GM19468 (cell line): ENCODE results near the gene TRIM24.
"Not testable (repeated sequence)": the region's sequence is repeated elsewhere in the genome, so short reads cannot be mapped to it uniquely, and the experiment has no call there.

Experiments
- ATAC-seq: cut with Tn5 transposase; IDR thresholded peaks from one replicate; pipeline ENCODE4 v1.9.1; 2021; ENCODE audit warnings: mild to moderate bottlenecking, moderate library complexity, moderate number of reproducible peaks; ENCODE audit not compliant: unreplicated experiment; ENCODE audit errors: extremely low read depth

Gene TRIM24

GRCh38 chr7:138459413-138460175 lies 465 bp upstream of the TRIM24 start:
- ATAC-seq = peak; percentile 88

GRCh38 chr7:138460649-138461607 lies 869 bp downstream of the TRIM24 start:
- ATAC-seq = peak; percentile 13

- not testable (repeated sequence) for ATAC-seq
These were observed 3.2 kb downstream of the TRIM24 start for GRCh38 chr7:138463291-138463618.

- no peak for ATAC-seq
These were observed 5.0 kb downstream of the TRIM24 start for GRCh38 chr7:138465046-138465445.

GRCh38 chr7:138466069-138466756 lies 6.2 kb downstream of the TRIM24 start:
- ATAC-seq = peak; percentile 83

GRCh38 chr7:138468244-138469123 lies 8.4 kb downstream of the TRIM24 start:
- no peak for ATAC-seq

GRCh38 chr7:138470391-138471157 lies 10.5 kb downstream of the TRIM24 start:
- ATAC-seq = no peak

GRCh38 chr7:138472292-138473079 lies 12.4 kb downstream of the TRIM24 start:
- no peak for ATAC-seq

- no peak for ATAC-seq
These were observed 15.3 kb downstream of the TRIM24 start for GRCh38 chr7:138475377-138475776.

GRCh38 chr7:138477081-138477578 lies 17.1 kb downstream of the TRIM24 start:
- no peak for ATAC-seq

GRCh38 chr7:138477581-138477980 lies 17.5 kb downstream of the TRIM24 start:
- ATAC-seq = no peak

- peak; percentile 79 for ATAC-seq
These were observed 18.4 kb downstream of the TRIM24 start for GRCh38 chr7:138478499-138478908.

- no peak for ATAC-seq
These were observed 20.5 kb downstream of the TRIM24 start for GRCh38 chr7:138480527-138480926.

GRCh38 chr7:138481447-138482380 lies 21.7 kb downstream of the TRIM24 start:
- no peak for ATAC-seq

- no peak for ATAC-seq
These were observed 23.5 kb downstream of the TRIM24 start for GRCh38 chr7:138483531-138483930.

GRCh38 chr7:138485508-138485907 lies 25.4 kb downstream of the TRIM24 start:
- not testable (repeated sequence) for ATAC-seq

GRCh38 chr7:138489139-138489538 lies 29.1 kb downstream of the TRIM24 start:
- ATAC-seq = not testable (repeated sequence)
